ENCODE measurements around the gene FFAR2.
"Not testable (repeated sequence)": the region's sequence is repeated elsewhere in the genome, so short reads cannot be mapped to it uniquely, and the experiment has no call there.

FFAR2 gene

DNA sequence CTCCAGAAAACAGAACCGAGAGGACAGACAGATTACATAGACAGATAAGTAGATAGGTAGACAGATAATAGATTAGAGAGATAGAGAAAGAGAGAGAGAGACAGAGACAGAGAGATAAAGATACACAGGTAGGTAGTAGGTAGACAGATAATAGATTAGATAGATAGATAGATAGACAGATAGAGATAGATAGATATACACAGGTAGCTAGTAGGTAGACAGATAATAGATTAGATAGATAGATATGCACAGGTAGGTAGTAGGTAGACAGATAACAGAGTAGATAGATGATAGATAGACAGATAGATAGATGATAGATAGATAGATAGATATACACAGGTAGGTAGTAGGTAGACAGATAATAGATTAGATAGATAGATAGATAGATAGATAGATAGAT lies 10.1 kb downstream of the FFAR2 start:
- DNase-seq, result no peak

GRCh38 chr19:35458731-35459391 lies 10.8 kb downstream of the FFAR2 start:
- peak; percentile 51 for DNase-seq

GRCh38 chr19:35459414-35460082 lies 11.5 kb downstream of the FFAR2 start:
- DNase-seq, result no peak

GRCh38 chr19:35460608-35461007 lies 12.6 kb downstream of the FFAR2 start:
- DNase-seq, result peak; percentile 55

DNA sequence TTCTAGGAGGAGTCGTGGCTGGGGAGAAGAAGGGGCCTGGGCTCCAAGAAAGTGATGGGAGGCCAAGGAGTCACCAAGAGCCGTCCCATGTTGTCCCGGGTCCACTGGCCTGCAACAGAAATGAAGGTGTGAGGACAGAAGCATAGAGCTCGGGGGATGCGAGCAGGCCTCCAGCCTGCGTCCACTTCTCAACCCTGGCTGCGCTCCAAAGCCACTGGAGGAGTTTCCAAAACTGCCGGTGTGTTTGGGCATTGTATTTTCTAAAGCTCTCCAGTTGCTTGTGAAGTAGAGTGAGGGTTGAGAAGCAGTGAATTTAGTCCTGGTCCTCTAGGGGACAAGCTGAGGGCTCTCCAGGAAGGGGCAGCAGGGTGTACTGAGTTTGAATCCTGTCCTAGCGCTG lies 13.0 kb downstream of the FFAR2 start:
- DNase-seq, result no peak

DNA sequence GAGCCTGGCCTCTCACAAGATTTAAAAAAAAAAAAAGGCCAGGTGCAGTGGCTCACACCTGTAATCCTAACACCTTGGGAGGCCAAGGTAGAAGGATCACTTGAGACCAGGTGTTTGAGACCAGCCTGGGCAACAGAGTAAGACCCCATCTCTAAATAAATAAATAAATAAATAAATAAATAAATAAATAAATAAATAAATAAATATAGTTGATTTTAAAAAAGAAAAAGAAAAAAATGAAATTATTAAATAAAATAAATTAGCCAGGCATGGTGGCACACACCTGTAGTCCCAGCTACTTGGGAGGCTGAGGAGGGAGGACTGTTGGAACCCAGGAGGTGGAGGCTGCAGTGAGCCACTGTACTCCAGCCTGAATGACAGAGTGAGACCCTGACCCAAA lies 13.7 kb downstream of the FFAR2 start:
- DNase-seq, result not testable (repeated sequence)

- DNase-seq, result peak; percentile 71
Observed at GRCh38 chr19:35462476-35462953, 14.5 kb downstream of the FFAR2 start.

GRCh38 chr19:35462956-35463355 lies 14.9 kb downstream of the FFAR2 start:
- not testable (repeated sequence) for DNase-seq

DNA sequence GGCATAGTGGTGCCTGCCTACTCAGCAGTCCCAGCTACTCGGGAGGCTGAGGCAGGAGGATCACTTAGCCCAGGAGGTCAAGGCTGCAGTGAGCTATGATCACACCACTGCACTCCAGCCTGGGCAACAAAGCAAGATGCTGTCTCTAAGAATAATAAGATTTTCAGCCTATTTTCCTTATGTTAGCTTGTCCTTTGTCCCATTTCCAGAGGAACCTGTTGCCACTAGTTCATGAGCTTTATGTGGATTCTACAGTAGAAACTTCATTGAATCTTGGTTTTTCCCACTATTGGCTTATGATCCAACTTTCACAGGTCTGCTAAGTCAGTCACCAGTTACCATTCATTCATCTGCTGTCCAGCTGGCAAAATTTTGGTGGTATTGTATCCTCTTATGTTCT lies 18.2 kb downstream of the FFAR2 start:
- DNase-seq, result no peak

DNA sequence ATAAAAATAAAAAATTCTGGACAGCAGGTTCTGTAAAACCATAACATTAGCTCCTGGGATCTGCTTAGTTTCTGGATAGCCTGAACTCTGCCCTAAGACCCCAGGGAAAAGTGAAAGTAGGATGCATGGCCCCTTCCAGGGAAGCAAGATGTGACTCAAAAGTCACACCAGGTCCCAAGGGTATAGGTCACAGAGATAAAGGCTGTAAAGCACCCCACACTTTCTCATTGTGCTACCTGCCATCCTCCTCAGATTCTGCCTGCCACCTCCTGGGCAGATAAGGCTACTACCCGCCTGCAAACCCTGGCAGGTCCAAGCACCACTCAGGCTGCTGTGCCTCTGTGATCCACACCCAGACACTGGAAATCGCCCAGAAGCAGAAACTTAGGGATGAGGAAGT lies 20.6 kb downstream of the FFAR2 start:
- peak; percentile 77 for DNase-seq

- no peak for DNase-seq
Observed at GRCh38 chr19:35470128-35470527, 22.1 kb downstream of the FFAR2 start.

- DNase-seq, result not testable (repeated sequence)
Observed at GRCh38 chr19:35471075-35471474, 23.0 kb downstream of the FFAR2 start.

GRCh38 chr19:35471946-35472345 lies 23.9 kb downstream of the FFAR2 start:
- no peak for DNase-seq

- no peak for DNase-seq
Observed at GRCh38 chr19:35474104-35474503, 26.0 kb downstream of the FFAR2 start.

DNA sequence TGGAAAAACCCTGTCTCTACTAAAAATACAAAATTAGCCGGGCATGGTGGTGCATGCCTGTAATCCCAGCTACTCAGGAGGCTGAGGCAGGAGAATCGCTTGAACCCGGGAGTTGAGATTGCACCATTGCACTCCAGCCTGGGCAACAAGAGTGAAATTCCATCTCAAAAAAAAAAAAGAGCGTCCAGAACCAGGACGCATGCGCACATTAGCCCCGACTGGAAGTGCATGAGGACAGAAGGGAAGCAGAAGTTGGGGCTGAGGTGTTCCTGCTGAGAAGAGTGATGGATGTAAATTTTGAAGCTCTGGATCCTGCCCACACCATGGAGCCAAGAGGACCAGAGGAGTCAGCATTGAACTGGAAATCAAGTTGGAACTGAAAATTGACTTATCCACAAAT lies 26.5 kb downstream of the FFAR2 start:
- DNase-seq, result not testable (repeated sequence)

- no peak for DNase-seq
Observed at GRCh38 chr19:35476149-35476548, 28.1 kb downstream of the FFAR2 start.

- no peak for DNase-seq
Observed at GRCh38 chr19:35478794-35479677, 31.0 kb downstream of the FFAR2 start.

GRCh38 chr19:35483089-35483488 lies 35.0 kb downstream of the FFAR2 start:
- DNase-seq, result no peak

DNA sequence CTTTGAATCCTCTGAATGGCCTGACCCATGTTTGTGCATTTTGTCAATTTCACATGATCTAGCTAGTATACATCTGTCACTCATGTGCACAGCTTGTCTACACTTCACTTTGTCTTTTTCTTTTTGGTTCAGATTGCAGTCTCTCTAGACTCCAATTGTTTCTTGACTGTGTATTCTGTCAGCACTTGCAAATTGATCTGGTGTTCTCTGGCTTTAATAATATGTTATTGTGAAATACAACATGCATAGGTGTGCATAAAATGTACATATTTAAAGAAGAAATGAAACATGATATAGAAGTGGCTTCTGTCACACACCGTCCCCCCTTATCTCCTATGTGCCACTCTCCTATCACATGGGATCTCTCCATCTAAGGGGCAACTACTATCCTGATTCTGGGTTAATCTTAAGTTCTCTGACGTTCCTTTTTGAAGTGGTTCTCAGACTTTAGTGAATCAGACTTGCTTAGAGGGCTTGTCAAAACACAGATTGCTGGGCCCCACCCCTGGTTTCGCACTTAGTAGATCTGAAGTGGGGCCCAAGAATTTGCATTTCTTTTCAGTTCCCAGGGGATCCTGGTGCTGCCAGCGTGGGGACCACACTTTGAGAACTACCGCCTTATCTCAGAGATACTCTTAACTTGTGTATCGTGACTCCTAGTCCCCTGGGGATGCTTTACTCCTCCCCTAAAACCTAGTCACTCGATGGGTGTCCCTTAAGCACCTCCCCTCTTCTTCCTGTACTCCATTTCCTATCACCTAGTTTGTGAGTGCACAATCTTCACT lies 36.4 kb downstream of the FFAR2 start:
- peak; percentile 49 for DNase-seq

- DNase-seq, result no peak
Observed at GRCh38 chr19:35486268-35486708, 38.2 kb downstream of the FFAR2 start.

DNA sequence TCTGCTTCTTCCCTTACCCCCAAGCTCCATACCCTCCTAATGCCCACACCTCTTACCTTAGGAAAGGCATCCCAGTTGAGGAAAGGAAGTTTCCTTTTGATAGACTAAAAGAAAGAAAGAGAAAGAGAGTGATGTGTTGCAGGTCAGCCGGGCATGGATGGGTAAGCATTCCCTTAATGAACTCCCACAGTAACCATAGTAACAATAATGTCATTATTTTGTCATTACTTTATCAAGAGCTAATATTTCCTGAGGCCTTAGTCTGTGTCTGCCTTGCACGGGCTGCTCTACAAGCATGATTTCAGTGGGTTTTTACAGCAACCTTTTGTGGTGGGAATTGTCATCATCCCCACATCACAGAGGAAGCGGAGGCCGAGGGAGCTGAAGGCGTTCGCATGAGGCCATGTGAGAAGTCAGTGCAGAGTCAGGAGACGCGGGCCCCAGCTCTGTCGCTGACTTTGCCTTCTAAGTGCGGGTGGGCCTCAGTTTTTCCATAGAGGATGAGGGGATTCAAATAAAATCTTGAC lies 39.7 kb downstream of the FFAR2 start:
- no peak for DNase-seq

GRCh38 chr19:35488677-35489076 lies 40.6 kb downstream of the FFAR2 start:
- DNase-seq, result no peak
